Upper lobe of left lung (tissue), 6 donors: ENCODE results near the gene GP1BB. TPM values are rescaled to one million over a fixed set of nuclear protein-coding genes. Genes with fewer than 3 reads are reported as not detected.

Source experiments
- ATAC-seq, 2 donors: fragments of 200-7000 bp; cut with Tn5 transposase; one replicate each; pipeline ENCODE4 v1.9.1; 2022; ENCODE audit warnings: mild to moderate bottlenecking in 2 of 2, moderate library complexity in 2 of 2; ENCODE audit not compliant: low FRiP score in 2 of 2
- DNase-seq, 2 donors: peaks; one replicate each; pipeline ENCODE4 v3.0.0-alpha.2; 2019 to 2020
- H3K27ac ChIP-seq, 4 donors: fragments of 200-600 bp; sonication (generic); one replicate each; pipeline ENCODE4 v1.5.1; 2016 to 2019
- H3K27me3 ChIP-seq, 4 donors: fragments of 200-600 bp; sonication (generic); one replicate each; pipeline ENCODE4 v1.5.1; 2017 to 2019
- H3K36me3 ChIP-seq, 4 donors: fragments of 200-600 bp; sonication (generic); one replicate each; pipeline ENCODE4 v1.5.1; 2016 to 2019
- H3K4me1 ChIP-seq, 4 donors: fragments of 200-600 bp; sonication (generic); one replicate each; pipeline ENCODE4 v1.5.1; 2018 to 2019
- H3K4me3 ChIP-seq, 4 donors: fragments of 200-600 bp; sonication (generic); one replicate each; pipeline ENCODE4 v1.5.1; 2017 to 2019; ENCODE audit warnings: mild to moderate bottlenecking in 2 of 4, moderate library complexity in 1 of 4
- H3K9me3 ChIP-seq, 4 donors: fragments of 200-600 bp; sonication (generic); one replicate each; pipeline ENCODE4 v1.5.1; 2018 to 2019
- CTCF ChIP-seq, 6 experiments: fragments of 450-650 bp in 4 of 6; fragments of 200-600 bp in 2 of 6; sonication (generic) in 2 of 6; IDR thresholded peaks; one replicate each; pipeline ENCODE4 v1.5.1; 2016 to 2019; ENCODE audit warnings: antibody characterized with exemption in 6 of 6
- EP300 ChIP-seq, 4 donors: sonication (generic); formaldehyde crosslinking; IDR thresholded peaks; one replicate each; pipeline ENCODE4 v1.5.1; 2017; ENCODE audit warnings: antibody characterized with exemption in 4 of 4, control low read depth in 2 of 4
- POLR2A ChIP-seq, 4 donors: fragments of 450-650 bp; IDR thresholded peaks; one replicate each; pipeline ENCODE4 v1.5.1; 2016 to 2017; ENCODE audit warnings: antibody characterized with exemption in 4 of 4, mild to moderate bottlenecking in 2 of 4
- POLR2AphosphoS5 ChIP-seq, 2 donors: sonication (generic); formaldehyde crosslinking; IDR thresholded peaks; one replicate each; pipeline ENCODE4 v1.5.1; 2017; ENCODE audit warnings: antibody characterized with exemption in 2 of 2
- WGBS, 2 donors: methylation state at CpG; one replicate each; pipeline ENCODE4 v1.1.5; 2017 to 2018; 5-methylcytosine and 5-hydroxymethylcytosine counted together
- total RNA-seq, 6 donors: library from RNA; depleted of rRNA in 4 of 6; stranded (reverse); fragments of >200 nt in 4 of 6; gene quantifications; one replicate each; pipeline versions ENCODE4 v1.1.0 to v1.2.1, GENCODE V29; 2016 to 2021
- donor health status: DM: no; HTN: no; CAD: no; lungs with moderate emphysema.
- donor health status: DM: no; HTN: yes; CAD: no; lungs with severe emphysema.

GP1BB gene
- total RNA-seq, 6 donors from 2014 or later: 1.5 to 23.7 (median 6.6) TPM

- DNase-seq (no peak), ATAC-seq (no peak)
- no peak overlapping the region for H3K4me3 ChIP-seq
- H3K4me1 ChIP-seq: peaks cover 21 to 48% (median 38%) of the 10 kb centered on the region in 4 donors
- H3K36me3 ChIP-seq: no peaks in the 10 kb centered on the region
- H3K27me3 ChIP-seq: peaks cover 3 to 51% (median 36%) of the 10 kb centered on the region in 4 donors
- 8 to 12% methylated on average over 10 to 25 of the region's 26 CpGs for WGBS, 2 donors
- no peak overlapping the region for H3K27ac ChIP-seq
- no peaks in the 10 kb centered on the region for H3K9me3 ChIP-seq
- TF ChIP-seq POLR2A (IDR thresholded peaks at IDR 0.05): no peak
- no peak for TF ChIP-seq EP300 (IDR thresholded peaks at IDR 0.05)
- no peak for TF ChIP-seq POLR2AphosphoS5 (IDR thresholded peaks at IDR 0.05)
- TF ChIP-seq CTCF (IDR thresholded peaks at IDR 0.05): no peak
These were observed 32.5 kb downstream of the GP1BB start for GRCh38 chr22:19755722-19756287.

- Histone ChIP-seq H3K4me3 (peak overlapping the region in 3 of 4 donors; percentile 26 to 44 (median 35)), H3K36me3 (no peaks in the 10 kb centered on the region), H3K9me3 (no peaks in the 10 kb centered on the region), H3K4me1 (peaks cover 26 to 54% (median 42%) of the 10 kb centered on the region in 4 donors), H3K27ac (no peak overlapping the region), H3K27me3 (peaks cover 3 to 56% (median 38%) of the 10 kb centered on the region in 4 donors)
- DNase-seq (peak; percentile 65 to 92), ATAC-seq (peak; percentile 49 to 65)
- peak in 5 of 6 experiments; percentile 48 to 83 (median 76) for TF ChIP-seq CTCF (IDR thresholded peaks at IDR 0.05)
- TF ChIP-seq POLR2AphosphoS5 (IDR thresholded peaks at IDR 0.05): no peak
- 7 to 18% methylated on average over 14 to 55 of the region's 76 CpGs for WGBS, 2 donors
These were observed 33.2 kb downstream of the GP1BB start for GRCh38 chr22:19756288-19757128.

DNA sequence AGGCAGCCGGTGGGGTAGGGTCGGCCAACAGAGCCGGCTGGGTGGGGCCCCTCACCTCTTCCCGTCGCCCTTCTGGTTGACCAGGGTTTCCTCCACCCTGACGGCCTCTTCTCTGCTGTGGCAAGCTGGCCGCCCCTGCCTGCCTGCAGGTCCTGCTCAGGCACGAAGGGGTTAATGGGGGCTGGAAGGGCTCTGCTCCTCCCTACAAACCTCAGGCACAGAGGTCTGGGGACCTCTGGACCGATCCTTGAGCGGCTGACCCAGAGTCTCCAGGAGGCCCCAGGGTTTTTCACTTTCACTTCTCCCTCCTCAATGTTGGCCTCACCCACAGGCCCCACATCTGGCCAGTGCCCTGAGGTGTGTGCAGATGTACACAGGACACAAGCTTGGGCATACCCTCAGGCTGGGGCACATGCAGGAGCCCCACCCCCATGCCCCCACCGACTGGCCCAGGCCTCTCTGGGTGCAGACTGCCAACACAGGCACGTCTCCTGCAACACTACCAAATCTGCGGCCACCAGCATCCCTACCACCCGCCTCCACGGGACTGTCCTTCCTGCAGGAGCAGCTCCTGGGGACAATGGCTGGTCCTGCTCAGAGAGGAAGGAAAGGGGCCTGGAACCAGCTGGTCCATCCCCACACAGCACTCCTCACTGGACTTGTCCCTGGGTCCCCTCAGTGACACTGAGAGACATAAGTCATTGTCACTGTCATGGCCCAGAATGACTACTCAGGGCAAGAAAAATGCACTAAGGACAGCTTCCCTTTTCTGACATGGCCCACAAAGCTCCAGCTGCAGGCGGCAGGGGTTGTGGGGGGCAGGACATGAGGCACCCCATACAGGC lies 34.0 kb downstream of the GP1BB start:
- peak in 1 of 2 donors; percentile 31 for ATAC-seq
- H3K27me3 ChIP-seq: peaks cover 3 to 62% (median 39%) of the 10 kb centered on the region in 4 donors
- H3K9me3 ChIP-seq: no peaks in the 10 kb centered on the region
- peak overlapping the region in 3 of 4 donors; percentile 26 to 44 (median 35) for H3K4me3 ChIP-seq
- TF ChIP-seq EP300 (IDR thresholded peaks at IDR 0.05): no peak
- no peak for TF ChIP-seq POLR2A (IDR thresholded peaks at IDR 0.05)
- TF ChIP-seq POLR2AphosphoS5 (IDR thresholded peaks at IDR 0.05): no peak
- TF ChIP-seq CTCF (IDR thresholded peaks at IDR 0.05): no peak
- peak in 1 of 2 donors; percentile 56 for DNase-seq
- 32 to 38% methylated on average over 3 to 16 of the region's 16 CpGs for WGBS, 2 donors
- H3K27ac ChIP-seq: no peak overlapping the region
- no peaks in the 10 kb centered on the region for H3K36me3 ChIP-seq
- peaks cover 26 to 61% (median 42%) of the 10 kb centered on the region in 4 donors for H3K4me1 ChIP-seq

DNA sequence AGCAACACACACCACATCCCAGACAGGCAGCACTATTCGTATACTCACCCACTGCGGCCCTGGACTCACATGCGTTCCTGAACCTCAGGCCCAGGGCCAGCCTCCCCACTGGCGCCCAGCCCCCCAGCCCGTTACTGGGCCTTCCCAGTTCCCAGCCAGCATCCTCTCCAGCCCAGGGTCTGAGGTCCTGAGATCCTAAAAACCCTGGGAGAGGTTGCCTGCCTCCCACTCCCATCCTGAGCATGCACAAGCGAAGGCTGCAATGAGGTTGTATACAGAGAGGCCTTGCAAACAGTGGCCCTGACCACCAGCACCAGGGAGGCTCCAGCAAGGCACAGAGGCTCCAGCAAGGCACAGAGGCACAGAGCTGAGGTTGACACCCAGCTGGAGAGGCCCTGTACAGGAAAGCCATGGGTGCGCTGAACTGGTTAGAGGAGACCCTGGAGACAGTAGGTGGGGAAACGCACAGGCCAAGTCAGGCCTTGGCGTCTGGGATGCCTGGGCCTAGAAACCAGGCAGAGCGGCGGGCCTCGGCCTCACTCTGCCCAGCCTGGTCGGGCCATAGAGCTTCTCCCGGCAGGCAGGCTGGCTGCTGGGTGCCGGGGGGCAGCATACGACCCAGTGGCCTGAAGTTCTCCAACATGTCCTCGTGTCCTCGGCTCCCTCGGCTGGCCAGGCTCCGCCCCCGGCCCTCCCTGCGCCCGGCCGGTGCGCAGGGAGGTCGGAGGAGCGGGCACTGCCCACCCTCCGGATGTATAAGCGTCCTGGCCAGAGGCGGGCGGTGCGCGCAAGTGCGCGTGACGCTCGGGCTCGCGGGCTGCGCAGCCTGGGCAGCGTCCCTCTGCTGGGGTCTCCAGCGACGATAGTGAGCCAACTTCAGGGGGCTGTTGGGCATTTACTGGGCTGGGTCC lies 34.9 kb downstream of the GP1BB start:
- DNase-seq (peak in 1 of 2 donors; percentile 80), ATAC-seq (no peak)
- Histone ChIP-seq H3K36me3 (no peaks in the 10 kb centered on the region), H3K4me3 (peak overlapping the region in 2 of 4 donors; percentile 14 to 15), H3K4me1 (peaks cover 26 to 61% (median 42%) of the 10 kb centered on the region in 4 donors), H3K27me3 (peaks cover 3 to 62% (median 40%) of the 10 kb centered on the region in 4 donors), H3K27ac (no peak overlapping the region), H3K9me3 (no peaks in the 10 kb centered on the region)
- 69% methylated on average over 21 of the region's 43 CpGs; no CpG with 5 or more reads in 1 of the 2 donors for WGBS, 2 donors
- no peak for TF ChIP-seq EP300 (IDR thresholded peaks at IDR 0.05)
- TF ChIP-seq CTCF (IDR thresholded peaks at IDR 0.05): no peak
- no peak for TF ChIP-seq POLR2AphosphoS5 (IDR thresholded peaks at IDR 0.05)
- peak in 1 of 4 donors; percentile 8 for TF ChIP-seq POLR2A (IDR thresholded peaks at IDR 0.05)
